ENCODE measurements around the gene LIN7C. TPM values are rescaled to one million over a fixed set of nuclear protein-coding genes. Genes with fewer than 3 reads are reported as not detected.

LIN7C gene
- total RNA-seq, 4 donors from 2014 or later = 61.8 to 72.8 (median 66.3) TPM

DNA sequence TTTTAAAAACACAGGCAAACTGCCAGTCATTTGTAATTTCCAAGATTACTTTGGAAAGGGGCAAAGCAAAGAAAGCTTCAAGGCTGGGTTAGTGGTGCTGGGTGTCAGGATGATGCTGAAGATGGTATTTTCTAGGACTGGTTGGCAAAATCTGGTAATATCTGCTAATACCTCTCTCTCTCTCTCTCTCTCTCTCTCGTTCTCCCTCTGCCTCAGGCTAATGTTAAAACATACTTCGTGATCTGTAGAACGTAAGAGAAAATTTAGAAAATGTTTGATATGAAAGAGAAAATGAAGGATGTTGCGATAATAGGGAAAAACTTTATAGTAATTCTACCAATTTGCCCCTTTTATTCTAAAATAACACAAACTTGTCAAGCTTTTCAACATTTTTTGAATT lies 24.6 kb downstream of the LIN7C start:
- Histone ChIP-seq H3K36me3 (no peaks in the 10 kb centered on the region), H3K27me3 (no peaks in the 10 kb centered on the region), H3K27ac (no peak overlapping the region), H3K4me3 (replicated peaks in 1 of 3) (no peak overlapping the region), H3K9me3 (no peaks in the 10 kb centered on the region), H3K4me1 (no peaks in the 10 kb centered on the region)
- intact Hi-C loops (cut with DNase I) = loop anchor here (5.0 to 10.0 kb wide), 2 partner anchors 187 to 295 kb away; no protein-coding TSS in a partner anchor
- TF ChIP-seq POLR2A (IDR thresholded peaks at IDR 0.05) = no peak
- TF ChIP-seq, protein P1, sequence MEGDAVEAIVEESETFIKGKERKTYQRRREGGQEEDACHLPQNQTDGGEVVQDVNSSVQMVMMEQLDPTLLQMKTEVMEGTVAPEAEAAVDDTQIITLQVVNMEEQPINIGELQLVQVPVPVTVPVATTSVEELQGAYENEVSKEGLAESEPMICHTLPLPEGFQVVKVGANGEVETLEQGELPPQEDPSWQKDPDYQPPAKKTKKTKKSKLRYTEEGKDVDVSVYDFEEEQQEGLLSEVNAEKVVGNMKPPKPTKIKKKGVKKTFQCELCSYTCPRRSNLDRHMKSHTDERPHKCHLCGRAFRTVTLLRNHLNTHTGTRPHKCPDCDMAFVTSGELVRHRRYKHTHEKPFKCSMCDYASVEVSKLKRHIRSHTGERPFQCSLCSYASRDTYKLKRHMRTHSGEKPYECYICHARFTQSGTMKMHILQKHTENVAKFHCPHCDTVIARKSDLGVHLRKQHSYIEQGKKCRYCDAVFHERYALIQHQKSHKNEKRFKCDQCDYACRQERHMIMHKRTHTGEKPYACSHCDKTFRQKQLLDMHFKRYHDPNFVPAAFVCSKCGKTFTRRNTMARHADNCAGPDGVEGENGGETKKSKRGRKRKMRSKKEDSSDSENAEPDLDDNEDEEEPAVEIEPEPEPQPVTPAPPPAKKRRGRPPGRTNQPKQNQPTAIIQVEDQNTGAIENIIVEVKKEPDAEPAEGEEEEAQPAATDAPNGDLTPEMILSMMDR (IDR thresholded peaks at IDR 0.05) = no peak
- DNase-seq = no peak
- WGBS, 2 donors = 91 to 93% methylated on average over 4 of the region's 4 CpGs

DNA sequence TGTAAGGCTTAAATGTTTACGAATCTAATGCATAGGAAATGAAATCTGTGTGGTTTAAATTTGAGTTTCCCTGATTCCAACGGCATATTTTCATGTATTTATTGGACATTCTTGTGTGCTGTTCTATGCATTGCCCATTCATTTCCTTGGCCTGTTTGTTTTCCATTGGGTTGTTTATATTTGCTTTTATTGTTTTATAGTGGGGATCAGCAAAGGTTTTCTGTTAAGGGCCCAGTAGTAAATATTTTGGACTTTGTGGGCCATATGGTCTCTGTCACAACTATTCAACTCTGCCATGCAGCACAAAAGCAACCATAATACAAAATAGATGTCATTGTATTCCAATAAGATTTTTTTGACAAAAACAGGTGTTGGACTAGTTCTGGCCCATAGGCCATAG lies 28.7 kb downstream of the LIN7C start:
- H3K27ac ChIP-seq = no peak overlapping the region
- no peaks in the 10 kb centered on the region for H3K4me1 ChIP-seq
- H3K9me3 ChIP-seq = no peaks in the 10 kb centered on the region
- WGBS, 2 donors = 83 to 91% methylated on average over 2 of the region's 2 CpGs
- TF ChIP-seq, protein P1 (IDR thresholded peaks at IDR 0.05) = no peak
- no peak for TF ChIP-seq POLR2A (IDR thresholded peaks at IDR 0.05)
- H3K4me3 ChIP-seq (replicated peaks in 1 of 3) = no peak overlapping the region
- intact Hi-C loops (cut with DNase I) = no loop called here
- no peaks in the 10 kb centered on the region for H3K27me3 ChIP-seq
- DNase-seq = no peak
- no peaks in the 10 kb centered on the region for H3K36me3 ChIP-seq

DNA sequence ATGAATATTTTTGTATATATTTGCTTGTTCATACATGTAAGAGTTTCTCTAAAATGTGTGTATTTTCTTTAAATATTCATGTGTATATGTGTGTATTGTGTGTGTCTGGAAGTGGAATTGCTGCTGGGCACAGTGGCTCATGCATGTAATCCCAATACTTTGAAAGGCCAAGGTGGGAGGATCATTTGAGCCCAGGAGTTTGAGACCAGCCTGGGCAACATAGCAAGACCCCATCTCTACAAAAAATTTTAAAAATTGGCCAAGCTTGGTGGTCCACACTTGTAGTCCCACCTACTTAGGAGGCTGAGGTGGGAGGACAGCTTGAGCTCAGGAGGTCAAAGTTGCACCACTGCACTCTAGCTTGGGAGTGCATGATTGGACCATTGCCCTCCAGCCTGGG lies 29.3 kb downstream of the LIN7C start:
- no peak for DNase-seq
- Histone ChIP-seq H3K4me3 (replicated peaks in 1 of 3) (no peak overlapping the region), H3K36me3 (no peaks in the 10 kb centered on the region), H3K4me1 (no peaks in the 10 kb centered on the region), H3K27me3 (no peaks in the 10 kb centered on the region), H3K9me3 (no peaks in the 10 kb centered on the region), H3K27ac (no peak overlapping the region)
- intact Hi-C loops (cut with DNase I) = no loop called here
- no peak for TF ChIP-seq POLR2A (IDR thresholded peaks at IDR 0.05)
- TF ChIP-seq, protein P1 (IDR thresholded peaks at IDR 0.05) = no peak

DNA sequence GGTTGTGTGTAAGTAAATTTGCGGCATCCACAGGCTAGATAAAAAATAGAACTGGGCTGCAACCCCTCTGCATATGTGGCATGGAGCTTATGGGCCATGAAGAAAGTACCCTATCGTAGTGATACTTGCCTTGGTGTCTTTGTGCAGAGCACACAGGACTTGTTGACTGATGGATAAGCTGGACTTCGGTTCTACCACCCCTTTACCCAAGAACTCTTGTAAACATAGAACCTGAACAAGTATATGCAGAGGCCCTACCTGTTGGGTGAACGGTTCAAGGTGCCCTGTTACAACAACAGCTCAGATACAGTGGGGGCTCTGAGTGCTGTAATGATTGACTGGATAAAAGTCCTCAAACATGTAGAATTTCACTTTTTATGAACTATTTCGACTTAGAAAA lies 30.9 kb downstream of the LIN7C start:
- H3K27me3 ChIP-seq = no peaks in the 10 kb centered on the region
- DNase-seq = no peak
- intact Hi-C loops (cut with DNase I) = no loop called here
- H3K9me3 ChIP-seq = no peaks in the 10 kb centered on the region
- no peak overlapping the region for H3K4me3 ChIP-seq (replicated peaks in 1 of 3)
- 91 to 95% methylated on average over 5 of the region's 5 CpGs for whole genome bisulfite sequencing, 2 donors
- no peaks in the 10 kb centered on the region for H3K36me3 ChIP-seq
- TF ChIP-seq POLR2A (IDR thresholded peaks at IDR 0.05) = no peak
- TF ChIP-seq, protein P1 (IDR thresholded peaks at IDR 0.05) = no peak
- peaks cover 3 to 7% of the 10 kb centered on the region in 2 donors for H3K4me1 ChIP-seq
- H3K27ac ChIP-seq = no peak overlapping the region

DNA sequence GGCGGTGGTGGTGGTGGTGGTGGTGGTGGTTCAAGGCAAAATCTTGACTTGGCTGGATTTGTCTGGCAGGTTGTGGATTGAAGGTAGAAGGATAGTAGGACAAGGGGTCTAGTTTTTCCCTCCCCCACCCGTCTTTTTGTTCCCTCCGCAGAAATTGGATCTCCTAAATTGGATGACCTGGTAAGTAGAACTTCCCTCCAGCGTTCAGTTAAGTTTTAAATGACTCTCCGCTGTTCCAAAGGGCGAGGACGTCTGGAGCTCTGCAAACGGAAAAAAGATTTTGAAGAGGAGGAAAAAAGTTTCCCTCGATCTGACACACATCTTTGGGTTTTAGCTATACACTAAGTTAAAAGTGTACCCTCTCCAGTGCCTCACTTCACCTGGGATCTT lies 33.6 kb downstream of the LIN7C start:
- intact Hi-C loops (cut with DNase I) = loop anchor here (5.0 kb wide), 1 partner anchor 116 kb away; no protein-coding TSS in a partner anchor
- H3K27me3 ChIP-seq = no peaks in the 10 kb centered on the region
- WGBS, 2 donors = 6 to 10% methylated on average over 8 to 9 of the region's 9 CpGs
- no peaks in the 10 kb centered on the region for H3K36me3 ChIP-seq
- H3K27ac ChIP-seq = peak overlapping the region; percentile 1 to 38 (median 25)
- no peak for DNase-seq
- no peaks in the 10 kb centered on the region for H3K9me3 ChIP-seq
- no peak for TF ChIP-seq POLR2A (IDR thresholded peaks at IDR 0.05)
- TF ChIP-seq, protein P1 (IDR thresholded peaks at IDR 0.05) = no peak
- peaks cover 27 to 32% of the 10 kb centered on the region in 2 donors for H3K4me1 ChIP-seq
- H3K4me3 ChIP-seq (replicated peaks in 1 of 3) = peak overlapping the region in 1 of 3 donors; percentile 75
